ENCODE measurements around the gene DNAJC12.
"Not testable (repeated sequence)": the region's sequence is repeated elsewhere in the genome, so short reads cannot be mapped to it uniquely, and the experiment has no call there.

DNAJC12 gene

DNA sequence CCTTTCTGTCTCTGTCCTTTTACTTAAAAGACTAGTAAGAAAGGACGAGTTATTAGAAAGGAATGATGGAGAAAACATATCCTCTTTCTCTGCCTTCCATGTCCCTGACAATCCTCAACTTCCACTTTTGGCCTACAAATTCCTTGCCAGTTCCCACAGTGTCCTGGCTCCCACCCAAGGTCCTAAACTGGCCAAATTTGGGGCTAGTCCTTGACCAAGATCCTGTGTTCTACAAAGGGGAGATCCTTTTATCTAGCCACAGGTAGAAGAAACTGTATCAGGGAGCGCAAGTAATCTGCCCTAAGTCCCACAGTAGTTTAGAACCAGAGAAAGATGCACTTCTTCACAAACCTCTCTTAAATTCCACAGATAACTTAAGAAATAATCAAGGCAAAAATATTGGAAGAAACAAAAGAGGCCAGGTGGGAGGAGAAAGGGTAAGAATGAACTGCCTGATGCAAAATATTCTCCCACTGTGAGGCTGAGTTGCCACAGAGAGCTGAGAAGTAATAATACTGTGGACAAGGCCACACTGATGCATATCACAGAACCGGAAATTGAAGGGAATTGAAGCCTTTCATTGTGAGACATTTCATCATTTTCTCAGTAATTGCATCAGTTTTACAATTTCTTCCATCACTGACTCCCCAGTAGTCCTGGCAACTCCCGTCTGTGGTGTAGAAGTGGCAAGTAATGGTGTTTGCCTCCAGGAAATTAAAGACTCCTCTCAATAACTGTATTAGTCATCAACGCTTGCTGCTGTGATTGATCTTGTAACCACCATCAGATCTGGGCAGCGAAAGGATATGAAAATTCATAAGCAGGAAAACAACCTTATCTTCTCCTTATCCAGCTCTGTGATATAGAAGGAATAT, 47.2 kb downstream of the DNAJC12 start:
- DNase-seq, result no peak

DNA sequence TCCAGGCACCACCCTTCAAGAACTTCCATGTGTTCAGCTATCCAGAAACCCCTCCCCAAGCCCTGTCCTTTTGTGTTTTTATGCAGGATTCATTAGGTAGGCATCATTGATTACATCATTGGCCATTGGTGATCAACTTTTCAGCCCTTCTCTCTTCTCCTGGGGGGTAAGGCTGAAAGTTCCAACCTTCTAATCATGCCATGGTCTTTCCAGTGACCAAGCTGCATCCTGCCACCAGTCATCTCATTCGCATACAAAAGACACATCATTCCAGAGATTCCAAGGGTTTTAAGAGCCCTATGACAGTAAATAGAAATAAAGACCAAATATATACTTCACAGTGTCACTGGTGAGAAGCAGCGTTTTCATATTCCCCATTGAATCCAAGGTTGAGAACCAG, 48.2 kb downstream of the DNAJC12 start:
- no peak for DNase-seq

DNA sequence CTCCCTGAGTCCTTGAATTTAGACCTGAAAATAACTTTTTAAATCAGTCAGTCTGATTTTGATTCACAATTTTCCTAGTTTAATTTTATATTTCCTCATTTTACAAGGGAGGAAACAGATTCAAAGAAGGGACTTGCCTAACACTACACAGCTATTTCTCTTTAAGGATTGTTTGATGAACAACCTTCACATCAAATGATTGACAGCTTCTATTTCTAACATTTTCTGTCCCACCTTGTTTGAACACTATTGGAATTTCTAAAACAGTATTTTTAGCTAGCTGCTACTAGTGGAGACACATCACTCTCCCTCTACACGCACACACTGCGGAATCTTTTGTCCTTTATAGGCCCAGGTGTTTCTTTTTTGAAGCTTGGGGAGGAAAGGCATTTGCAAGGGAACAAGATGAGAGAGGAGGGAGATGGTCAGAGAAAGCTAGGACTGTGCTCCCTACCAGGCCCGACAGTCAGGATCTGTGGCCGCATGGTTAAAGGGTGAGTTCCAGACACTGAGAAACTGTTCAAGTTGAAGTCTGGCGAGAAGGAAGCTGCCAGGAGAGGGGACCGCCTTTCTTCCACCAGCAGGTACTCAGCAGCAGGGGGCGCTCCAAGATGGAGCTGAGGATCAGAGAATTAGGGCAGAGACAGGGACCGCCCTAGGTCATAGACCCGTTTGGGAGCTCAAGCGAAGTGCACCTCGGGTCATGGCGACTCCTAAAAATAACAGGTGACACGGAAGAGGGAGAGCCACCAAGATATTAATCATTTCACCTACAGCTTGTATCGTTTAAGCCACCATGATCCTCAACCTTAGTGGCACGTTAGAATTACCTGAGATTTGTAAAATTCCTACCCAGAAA, 49.7 kb downstream of the DNAJC12 start:
- peak; percentile 49 for DNase-seq

DNA sequence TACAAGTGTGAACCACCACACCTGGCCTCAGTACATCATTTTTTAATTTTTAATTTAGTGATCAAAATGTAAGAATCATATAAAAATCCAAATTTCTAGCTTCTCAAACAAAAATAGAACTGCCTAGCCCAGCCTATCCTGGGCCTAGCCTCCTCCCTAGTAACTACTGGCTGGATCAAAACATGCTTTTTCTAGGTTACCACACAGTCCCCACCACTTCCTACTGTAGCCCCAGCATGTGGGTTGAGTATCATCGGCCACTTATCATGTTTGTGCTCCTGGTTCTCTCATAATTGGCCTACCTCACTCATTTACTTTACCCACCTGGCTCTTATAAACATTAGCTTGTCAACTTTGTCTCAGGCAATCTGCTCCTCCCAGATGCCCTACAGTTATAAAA, 52.9 kb downstream of the DNAJC12 start:
- DNase-seq, result no peak

DNA sequence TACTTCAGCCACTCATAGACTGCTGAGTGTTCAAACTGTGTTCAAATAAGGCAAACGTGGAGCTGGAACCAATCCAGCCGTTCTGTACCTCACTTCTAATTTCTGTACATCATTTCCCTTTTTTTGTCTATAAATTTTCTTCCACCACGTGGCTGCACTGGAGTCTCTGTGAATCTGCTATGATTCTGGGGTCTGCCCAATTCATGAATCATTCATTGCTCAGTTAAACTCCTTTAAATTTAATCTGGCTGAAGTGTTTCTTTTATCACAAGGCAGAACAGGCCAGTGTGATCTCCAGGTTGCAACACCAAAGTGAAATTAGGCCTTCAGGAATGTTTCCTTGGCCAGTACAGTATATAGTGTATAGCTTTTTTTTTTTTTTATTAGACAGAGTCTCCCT, 53.5 kb downstream of the DNAJC12 start:
- DNase-seq, result no peak

DNA sequence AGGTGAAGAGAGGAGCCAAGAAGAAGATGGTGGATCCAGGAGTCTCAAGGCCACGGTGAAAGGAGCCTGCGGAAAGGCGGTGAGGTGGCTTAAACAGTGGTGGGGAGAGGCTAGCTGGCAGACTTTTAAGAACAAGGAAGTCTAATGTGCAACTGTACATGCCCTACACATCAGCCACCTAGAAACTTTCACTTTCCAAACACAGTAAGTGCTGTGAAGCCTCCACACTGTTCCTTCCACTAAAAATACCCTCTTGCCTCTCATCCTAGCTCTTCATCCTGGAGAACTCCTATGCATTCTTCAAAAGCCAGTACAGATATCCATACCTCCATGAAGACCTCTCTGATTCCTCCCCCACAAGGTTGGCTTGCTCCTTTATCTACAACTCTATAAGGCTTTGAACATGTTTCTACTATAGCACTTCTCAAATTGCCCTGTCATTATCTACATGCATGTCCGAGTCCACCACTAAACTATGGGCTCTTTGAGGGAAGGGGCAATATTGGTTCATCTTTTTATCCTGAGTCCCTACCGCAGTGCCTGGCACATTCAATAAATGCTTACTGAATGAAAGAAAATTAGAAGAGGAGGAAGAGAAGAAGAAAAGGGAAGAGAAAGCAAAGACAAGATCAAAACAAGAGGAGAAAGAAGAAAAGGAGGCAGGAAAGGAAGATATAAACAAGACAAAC, 54.2 kb downstream of the DNAJC12 start:
- DNase-seq, result no peak

DNA sequence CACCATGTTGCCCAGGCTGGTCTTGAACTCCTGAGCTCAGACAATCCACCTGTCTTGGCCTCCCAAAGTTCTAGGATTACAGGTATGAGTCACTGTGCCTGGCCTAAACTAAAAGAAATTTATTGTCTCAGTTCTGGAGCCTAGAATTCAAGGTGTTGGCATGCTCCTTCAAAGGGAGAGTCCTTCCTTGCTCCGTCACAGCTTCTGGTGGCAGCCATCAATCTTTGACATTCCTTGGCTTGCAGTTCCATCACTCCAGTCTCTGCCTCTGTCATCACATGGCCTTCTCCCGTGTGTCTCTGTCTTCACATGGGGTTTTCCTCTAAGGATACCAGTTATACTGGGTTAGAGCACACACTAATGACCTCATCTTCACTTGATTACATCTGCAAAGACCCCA, 55.5 kb downstream of the DNAJC12 start:
- no peak for DNase-seq

DNA sequence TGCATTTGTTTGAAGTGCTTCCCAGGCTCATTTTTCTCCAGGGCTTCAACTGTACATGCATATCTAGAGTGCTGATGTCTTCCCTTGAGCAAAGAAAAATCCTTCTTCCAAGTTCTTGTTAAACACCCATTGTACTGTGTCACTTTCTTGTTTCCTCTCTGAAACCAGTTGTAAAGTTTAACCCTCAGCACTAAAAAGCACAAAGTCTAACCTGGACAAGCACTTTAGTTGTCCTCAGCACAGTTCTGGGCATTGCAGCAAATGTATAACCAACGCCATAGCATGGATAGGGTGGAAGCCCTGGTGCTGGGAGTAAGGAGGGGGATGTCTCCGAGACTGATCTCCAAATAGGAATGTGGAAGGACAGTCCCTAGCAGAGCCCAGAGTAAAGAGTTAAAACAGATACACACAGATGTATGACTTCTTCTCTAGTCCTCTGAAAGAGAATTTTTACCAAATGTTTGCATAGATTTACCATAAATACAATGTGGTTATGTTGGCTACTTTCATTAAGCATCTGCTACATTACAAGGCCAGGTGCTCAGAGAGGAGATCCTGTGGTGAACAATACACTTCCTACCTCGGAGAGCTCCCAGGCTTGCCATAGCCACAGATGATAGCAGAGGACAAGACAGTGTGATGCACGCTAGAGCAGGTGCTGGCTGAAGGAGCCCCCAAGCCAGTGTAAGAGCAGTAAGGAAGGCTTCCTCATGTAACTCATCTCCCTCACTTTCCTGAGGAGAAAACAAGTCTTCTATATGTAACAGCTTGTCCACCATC, 57.0 kb downstream of the DNAJC12 start:
- DNase-seq, result no peak

DNA sequence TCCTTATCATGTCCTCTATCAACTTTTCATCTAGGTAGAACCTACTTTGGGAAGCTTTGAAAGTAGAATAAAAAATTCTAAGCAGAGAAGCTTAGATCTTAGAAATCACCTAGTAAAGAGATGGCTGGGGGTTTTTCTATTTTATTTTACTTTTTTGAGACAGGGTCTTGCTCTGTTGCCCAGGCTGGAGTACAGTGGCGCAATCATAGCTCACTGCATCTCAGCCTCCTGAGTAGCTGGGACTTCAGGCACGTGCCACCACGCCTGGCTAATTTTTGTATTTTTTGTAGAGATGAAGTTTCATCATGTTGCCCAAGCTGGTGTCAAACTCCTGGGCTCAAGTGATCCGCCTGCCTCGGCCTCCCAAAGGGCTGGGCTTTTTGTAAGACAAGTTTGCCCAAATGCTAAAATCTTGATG, 57.8 kb downstream of the DNAJC12 start:
- DNase-seq, result not testable (repeated sequence)

DNA sequence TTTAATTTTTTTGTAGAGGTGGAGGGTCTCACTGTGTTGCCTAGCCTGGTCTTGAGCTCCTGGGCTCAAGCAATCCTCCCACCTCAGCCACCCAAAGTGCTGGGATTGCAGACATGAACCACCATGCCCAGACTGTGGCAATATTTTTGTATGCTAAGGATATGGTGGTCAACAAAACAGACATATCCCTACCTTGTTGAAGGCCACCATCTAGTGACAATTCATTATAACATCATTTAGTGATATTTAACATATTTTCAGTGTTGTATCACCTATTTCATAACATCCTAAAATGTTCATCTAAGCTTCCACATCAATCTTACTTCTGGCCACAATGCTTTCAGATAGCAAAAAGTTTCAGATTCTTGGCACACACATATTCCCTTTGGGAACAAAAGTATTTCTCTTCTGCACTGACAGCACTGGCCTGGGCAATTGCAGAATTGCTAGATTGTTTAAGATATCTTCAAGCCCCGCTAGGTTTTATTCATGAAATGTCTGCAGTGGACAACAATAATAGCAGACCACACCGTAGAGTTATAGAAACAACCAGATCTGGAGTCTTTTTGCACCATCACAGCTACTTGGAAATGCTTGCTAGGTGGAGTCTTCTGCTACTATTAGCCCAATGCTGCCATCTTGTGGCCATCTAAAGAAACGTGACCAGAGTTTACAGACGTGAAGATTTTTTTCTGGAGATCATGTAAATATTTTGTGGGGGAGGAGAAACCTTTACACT, 58.4 kb downstream of the DNAJC12 start:
- DNase-seq, result peak; percentile 48

DNA sequence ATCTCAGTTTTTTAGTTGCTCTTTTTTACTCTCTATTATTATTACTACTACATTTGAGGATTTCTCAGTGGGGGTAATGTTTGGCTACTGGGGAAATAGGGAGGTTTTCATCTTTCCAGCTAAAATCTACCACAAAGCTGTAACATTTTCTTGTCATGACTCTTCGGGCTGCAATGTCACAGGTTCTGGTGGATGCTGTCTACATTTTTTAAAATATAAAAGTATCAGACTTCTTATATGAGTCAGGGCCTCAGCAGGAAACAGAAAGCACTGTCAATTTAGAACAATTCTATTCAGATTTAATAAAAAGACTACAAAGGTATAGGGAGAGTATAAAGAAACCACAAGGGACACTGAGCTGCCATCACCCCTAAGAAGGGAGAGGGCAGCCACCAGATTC, 61.6 kb downstream of the DNAJC12 start:
- no peak for DNase-seq

DNA sequence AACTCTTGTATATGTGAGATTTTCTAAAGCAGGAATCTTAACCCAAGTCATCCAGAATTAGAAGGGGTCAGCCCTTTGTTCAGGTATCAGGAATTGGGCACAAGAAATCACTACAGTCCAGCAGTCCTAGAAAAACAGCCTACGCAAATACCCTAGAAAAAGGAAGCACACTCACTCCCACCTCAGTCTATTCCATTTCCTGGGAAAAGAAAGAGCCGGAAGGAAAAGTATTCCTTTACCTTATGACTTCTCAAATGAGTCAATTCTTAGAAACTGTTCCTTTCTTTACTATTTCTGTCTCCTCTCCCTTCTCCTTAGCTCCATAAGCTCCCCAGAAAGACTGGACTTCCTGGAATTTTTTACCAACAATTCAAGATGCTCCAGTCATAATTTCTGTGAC, 62.7 kb downstream of the DNAJC12 start:
- DNase-seq, result no peak

DNA sequence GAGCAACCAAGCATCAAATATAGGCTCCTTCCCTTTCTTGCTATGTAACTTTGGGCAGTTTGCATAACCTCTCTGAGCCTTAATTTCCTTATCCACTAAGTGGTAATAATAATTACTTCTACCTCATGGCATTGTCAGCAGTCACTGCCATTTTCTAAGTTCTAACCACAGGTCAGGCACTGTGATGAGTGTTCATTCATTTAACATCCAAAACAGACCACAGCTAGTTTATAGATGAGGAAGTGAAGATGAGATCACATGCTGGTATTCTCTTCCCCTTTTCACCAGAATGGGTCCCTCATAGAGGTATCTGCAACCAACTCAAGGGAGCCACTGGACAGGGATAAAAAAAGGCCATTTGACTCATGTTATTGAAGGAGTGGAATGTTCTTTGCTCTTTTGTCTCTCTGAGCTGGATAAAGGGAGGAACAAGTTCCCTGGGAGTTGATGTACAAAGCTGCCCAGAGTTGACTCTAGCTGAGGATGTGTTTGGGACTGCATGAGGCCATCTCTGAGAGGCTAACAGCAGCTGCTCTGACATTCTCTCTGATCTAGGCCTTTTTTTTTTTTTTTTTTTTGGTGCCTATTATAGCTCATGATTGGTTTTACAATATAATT, 65.0 kb downstream of the DNAJC12 start:
- DNase-seq, result no peak

DNA sequence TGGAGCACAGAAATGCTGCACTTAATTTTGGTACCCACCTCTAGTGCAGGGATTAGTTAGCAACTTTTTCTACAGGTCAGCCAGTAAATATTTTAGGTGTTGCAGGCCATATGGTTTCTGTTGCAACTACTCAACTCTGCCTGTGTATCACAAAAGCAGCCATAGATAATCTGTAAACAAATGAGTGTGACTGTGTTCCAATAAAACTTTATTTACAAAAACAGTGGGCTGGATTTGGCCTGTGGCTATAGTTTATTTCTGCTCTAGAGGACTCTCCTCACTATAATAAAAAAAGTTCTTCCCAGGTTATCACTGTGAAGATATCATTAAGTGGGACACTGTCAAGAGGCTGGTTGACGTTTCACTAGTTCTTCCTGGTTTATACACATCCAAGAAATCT, 65.8 kb downstream of the DNAJC12 start:
- no peak for DNase-seq

DNA sequence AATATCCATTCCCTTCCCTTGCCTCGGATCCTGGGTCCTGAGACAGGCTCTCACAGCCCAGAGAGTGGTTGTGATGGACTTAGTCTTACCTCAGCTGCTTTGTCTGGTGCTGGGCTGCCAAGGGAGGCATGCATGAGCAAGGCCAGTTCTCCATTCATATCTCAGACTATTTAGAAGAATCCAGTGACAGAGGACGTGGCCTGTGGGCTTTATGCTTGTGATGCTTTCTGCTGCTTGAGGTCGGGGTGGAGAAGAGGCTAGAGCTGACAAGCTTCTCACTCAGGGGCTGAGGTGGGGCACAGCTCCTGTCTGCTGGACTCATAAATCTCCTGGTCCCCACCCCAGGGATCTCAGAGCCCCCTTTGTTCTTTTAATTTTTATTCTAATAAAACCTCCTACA, 66.8 kb downstream of the DNAJC12 start:
- DNase-seq, result no peak

DNA sequence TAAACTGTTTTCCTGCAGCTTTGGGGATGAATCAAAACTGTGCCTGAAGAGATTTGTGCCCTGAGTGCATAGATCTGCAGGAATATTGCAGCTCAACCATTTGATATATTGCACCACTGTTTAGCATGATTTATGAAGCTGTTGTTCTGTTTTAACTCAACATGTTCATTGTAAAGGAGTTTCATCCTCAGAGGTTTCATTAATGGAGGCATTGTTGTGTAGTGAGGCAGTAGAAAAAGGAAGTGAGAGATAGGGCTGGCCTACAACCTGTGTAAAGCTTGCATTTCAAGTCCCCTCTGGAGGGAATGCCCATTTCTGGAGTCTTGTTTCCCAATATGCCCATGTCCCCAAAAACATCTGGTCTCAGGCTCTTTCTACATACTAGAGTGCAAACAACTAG, 67.5 kb downstream of the DNAJC12 start:
- no peak for DNase-seq

DNA sequence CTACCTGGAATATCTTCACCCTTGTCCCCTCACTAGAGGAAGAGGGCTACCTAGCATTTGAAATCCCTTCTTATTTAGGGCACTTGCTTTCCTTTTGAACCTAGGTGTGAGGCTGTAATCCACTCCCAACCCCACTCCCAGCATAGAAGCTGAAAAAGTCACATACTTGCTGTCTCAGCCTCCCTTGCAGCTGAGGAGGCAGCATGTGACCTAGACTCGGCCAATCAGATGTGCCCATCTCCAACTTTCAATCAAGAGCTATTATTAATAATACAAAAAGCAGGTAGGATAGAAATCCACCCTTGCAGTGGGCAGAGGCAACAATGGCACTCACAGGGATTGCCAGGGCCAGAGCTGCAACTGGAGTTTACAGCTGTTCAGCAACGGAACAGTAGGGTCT, 70.7 kb downstream of the DNAJC12 start:
- DNase-seq, result no peak

DNA sequence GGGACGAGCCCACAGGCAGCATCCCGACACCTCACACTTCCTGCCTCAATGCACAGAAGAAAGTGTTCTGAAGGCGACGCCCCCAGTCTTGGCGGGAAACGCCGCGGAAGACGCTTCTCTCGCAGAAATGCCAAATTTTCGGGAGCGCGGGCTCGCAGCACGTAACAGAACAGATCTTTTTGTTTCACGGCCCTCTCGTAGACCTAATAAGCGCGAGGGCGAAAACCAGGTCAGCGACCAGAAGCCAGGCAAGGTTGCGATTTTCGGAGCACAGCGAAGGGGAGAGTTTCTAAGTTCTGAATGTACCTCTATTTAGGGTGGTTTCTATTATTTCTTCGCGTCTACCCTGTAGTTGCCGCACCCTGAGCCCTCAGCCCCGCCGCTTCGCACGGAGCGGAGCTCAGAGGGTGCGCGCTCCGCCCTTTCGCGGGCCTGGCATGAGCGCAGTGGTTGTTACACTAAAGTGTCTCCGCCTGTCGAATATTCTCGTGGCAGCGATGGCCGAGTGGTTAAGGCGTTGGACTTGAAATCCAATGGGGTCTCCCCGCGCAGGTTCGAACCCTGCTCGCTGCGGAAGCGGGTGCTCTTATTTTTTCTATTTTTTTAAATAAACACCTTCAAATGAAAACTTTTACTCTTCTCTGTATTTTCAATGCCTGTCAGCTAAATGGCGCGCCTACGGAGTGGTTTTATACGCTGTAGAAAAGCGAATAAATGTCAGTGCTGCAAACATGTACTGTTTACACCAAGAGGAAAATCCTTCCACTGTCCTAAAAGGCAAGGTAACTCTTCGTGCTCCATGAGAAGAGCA, 73.8 kb downstream of the DNAJC12 start:
- peak; percentile 96 for DNase-seq

DNA sequence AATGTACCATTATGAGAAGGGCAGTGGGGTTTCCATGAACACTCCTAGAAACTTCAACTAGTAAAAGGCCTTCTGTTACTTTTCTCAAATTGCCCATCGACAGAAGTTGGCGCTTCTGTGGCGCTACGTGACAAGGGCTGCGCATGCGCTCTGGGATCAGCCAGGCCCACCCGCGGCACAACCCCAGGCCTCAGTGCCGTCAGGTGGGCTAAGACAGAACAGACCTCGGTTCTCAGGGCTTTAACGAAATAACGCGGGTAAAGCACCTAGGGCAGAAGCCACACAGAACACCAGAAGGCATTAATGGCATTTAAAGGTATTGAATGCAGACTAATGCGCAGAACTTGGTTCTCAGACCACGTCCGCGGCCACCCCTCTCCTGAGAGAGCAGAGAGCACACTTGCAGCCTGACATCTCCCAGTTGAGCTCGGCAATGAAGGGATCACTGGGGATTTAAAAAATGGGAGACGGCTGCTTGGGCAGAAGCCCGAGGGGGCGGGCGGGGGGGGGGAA, 74.4 kb downstream of the DNAJC12 start:
- peak; percentile 77 for DNase-seq

DNA sequence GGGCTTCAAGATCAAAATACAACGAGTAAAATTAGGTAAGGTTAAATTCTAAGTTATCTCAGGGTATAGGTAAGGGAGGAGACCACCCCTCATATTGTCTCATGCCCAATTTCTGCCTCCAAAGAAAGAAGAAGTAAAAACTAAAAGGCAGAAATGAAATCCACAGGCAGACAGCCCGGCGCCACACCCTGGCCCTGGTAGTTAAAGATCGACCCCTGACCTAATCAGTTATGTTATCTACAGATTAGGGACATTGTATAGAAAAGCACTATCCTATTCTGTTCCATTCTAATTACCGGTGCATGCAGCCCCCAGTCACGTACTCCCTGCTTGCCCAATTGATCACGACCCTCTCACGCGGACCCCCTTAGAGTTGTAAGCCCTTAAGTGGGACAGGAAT, 75.4 kb downstream of the DNAJC12 start:
- DNase-seq, result not testable (repeated sequence)

All from activated CD4-positive, alpha-beta T cell treated with anti-CD3 and anti-CD28 coated beads for 1 hour (primary cell).